ENCODE results near the gene ATAD2B. TPM values are rescaled to one million over a fixed set of nuclear protein-coding genes. Genes with fewer than 3 reads are reported as not detected.

Gene ATAD2B
- total RNA-seq, 1 donor from 2014 or later: 24.0 TPM

DNA sequence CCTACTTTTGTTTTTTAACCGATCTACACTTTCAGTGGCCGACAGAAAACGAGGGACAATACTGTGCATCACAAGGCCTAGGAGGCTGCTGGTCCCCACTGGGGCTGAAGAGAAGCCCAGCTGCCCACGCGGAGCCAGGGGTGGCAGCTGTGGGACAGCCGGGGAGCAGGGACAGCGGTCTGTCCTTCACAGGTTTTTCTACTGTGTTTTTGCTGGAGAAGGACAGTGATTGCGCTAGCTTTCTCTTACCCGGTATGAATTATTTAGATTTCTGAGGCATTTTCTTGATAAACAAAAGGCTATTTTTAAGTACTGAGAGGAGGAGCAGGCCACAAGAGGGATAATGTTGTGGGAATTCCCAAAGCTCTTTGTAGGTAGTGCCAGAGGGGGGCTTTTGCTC is 219.8 kb downstream of the ATAD2B start:
- no peak for ATAC-seq
- Histone ChIP-seq H3K9me3 (no peaks in the 10 kb centered on the region), H3K4me1 (no peaks in the 10 kb centered on the region), H3K4me3 (no peak overlapping the region), H3K27ac (no peak overlapping the region), H3K27me3 (no peaks in the 10 kb centered on the region), H3K36me3 (peaks cover 29% of the 10 kb centered on the region)
- no peak for DNase-seq
- intact Hi-C loops (cut with DNase I): no loop called here
- TF ChIP-seq, protein P1, sequence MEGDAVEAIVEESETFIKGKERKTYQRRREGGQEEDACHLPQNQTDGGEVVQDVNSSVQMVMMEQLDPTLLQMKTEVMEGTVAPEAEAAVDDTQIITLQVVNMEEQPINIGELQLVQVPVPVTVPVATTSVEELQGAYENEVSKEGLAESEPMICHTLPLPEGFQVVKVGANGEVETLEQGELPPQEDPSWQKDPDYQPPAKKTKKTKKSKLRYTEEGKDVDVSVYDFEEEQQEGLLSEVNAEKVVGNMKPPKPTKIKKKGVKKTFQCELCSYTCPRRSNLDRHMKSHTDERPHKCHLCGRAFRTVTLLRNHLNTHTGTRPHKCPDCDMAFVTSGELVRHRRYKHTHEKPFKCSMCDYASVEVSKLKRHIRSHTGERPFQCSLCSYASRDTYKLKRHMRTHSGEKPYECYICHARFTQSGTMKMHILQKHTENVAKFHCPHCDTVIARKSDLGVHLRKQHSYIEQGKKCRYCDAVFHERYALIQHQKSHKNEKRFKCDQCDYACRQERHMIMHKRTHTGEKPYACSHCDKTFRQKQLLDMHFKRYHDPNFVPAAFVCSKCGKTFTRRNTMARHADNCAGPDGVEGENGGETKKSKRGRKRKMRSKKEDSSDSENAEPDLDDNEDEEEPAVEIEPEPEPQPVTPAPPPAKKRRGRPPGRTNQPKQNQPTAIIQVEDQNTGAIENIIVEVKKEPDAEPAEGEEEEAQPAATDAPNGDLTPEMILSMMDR (IDR thresholded peaks at IDR 0.05): no peak

DNA sequence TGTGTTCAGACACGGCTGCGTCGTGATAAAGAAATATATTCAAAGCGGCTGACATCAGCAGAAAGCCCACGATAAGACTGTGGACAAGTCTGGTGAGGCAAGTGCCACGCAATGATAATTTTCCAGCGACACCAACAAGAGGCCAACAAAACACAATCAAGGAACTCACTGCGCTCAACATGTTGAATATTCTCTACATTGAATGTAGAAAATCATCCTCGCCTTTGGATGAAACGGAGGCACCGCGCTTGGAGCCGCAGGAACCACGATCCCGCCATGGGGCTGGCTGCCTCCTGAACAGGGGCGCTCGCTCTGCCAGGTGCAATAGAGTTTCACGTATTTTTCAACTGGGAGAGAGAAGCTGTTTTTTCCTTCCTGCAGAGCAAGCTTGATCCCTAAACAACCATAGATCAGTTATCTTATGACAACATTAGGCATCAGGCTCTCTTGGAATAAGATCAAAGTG is 220.3 kb downstream of the ATAD2B start:
- TF ChIP-seq, protein P1 (IDR thresholded peaks at IDR 0.05): no peak
- H3K27ac ChIP-seq: no peak overlapping the region
- no peak for ATAC-seq
- no peaks in the 10 kb centered on the region for H3K27me3 ChIP-seq
- no peaks in the 10 kb centered on the region for H3K4me1 ChIP-seq
- intact Hi-C loops (cut with DNase I): no loop called here
- DNase-seq: no peak
- no peaks in the 10 kb centered on the region for H3K9me3 ChIP-seq
- H3K4me3 ChIP-seq: no peak overlapping the region
- H3K36me3 ChIP-seq: peaks cover 29% of the 10 kb centered on the region

GRCh38 chr2:23705771-23706612 is 220.9 kb downstream of the ATAD2B start:
- TF ChIP-seq, protein P1 (IDR thresholded peaks at IDR 0.05): no peak
- no peaks in the 10 kb centered on the region for H3K27me3 ChIP-seq
- no peak overlapping the region for H3K27ac ChIP-seq
- H3K9me3 ChIP-seq: no peaks in the 10 kb centered on the region
- no peak for DNase-seq
- ATAC-seq: no peak
- H3K36me3 ChIP-seq: peaks cover 29% of the 10 kb centered on the region
- intact Hi-C loops (cut with DNase I): no loop called here
- H3K4me3 ChIP-seq: no peak overlapping the region
- no peaks in the 10 kb centered on the region for H3K4me1 ChIP-seq

DNA sequence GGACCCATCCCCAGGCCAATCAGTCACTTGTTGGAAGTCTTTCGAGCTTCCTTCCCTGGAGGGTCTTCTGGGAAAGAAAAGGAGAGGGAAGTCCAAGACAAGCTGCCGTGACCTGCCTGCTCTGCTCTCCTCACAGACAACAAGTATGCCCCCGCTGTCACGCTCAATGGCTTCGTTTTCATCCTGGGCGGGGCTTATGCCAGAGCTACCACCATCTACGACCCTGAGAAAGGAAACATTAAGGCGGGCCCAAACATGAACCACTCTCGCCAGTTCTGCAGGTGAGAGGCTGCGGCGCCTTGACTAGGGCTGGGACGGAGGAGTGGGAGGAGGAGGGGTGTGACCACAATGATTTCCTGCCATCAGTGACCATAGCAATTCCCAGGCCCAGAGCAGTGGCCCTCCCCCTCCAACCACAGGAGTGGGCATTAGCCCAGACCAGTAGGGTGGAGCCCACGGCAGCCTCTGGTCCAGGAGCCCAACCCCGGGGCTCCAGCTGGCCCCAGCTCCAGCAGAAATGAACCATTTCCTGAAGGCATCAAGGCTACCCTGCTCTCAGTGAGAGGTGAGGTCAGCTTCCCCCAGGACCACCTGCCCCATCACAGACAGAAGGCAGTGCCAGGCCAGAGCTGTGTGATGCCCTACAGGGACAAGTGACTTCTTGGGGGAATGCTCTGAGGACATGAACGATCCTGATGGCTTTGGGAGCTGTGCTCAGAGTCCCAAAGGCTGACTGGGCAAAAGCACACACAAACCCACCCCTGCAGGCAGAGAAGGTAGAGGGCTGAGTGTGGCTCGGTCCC is 223.1 kb downstream of the ATAD2B start:
- DNase-seq (no peak), ATAC-seq (no peak)
- Histone ChIP-seq H3K27ac (no peak overlapping the region), H3K4me3 (no peak overlapping the region), H3K36me3 (peaks cover 29% of the 10 kb centered on the region), H3K9me3 (no peaks in the 10 kb centered on the region), H3K4me1 (peaks cover under 1% of the 10 kb centered on the region), H3K27me3 (no peaks in the 10 kb centered on the region)
- intact Hi-C loops (cut with DNase I): no loop called here
- TF ChIP-seq, protein P1 (IDR thresholded peaks at IDR 0.05): no peak

GRCh38 chr2:23703037-23703582 is 223.8 kb downstream of the ATAD2B start:
- Histone ChIP-seq H3K4me1 (peaks cover 5% of the 10 kb centered on the region), H3K9me3 (no peaks in the 10 kb centered on the region), H3K27me3 (no peaks in the 10 kb centered on the region), H3K4me3 (no peak overlapping the region), H3K36me3 (peaks cover 27% of the 10 kb centered on the region), H3K27ac (no peak overlapping the region)
- DNase-seq (no peak), ATAC-seq (no peak)
- intact Hi-C loops (cut with DNase I): no loop called here
- TF ChIP-seq, protein P1 (IDR thresholded peaks at IDR 0.05): no peak
